Body of pancreas (tissue), 4 donors: ENCODE data around the gene DENND2A. TPM values are rescaled to one million over a fixed set of nuclear protein-coding genes. Genes with fewer than 3 reads are reported as not detected.
"Not testable (repeated sequence)": the region's sequence is repeated elsewhere in the genome, so short reads cannot be mapped to it uniquely, and the experiment has no call there.

ENCODE experiments used
- ATAC-seq: fragments of 150-250 bp; one replicate; pipeline ENCODE4 v1.9.1; 2016
- DNase-seq, 4 donors: peaks; one replicate each; pipeline ENCODE4 v3.0.0-alpha.2; 2019
- H3K27ac ChIP-seq, 4 donors: fragments of 200-600 bp; sonication (generic); 1 replicate in 3 of 4; 2 replicates in 1 of 4; pipeline versions ENCODE4 v1.5.1 to v1.6.1; 2016 to 2019; ENCODE audit warnings: mild to moderate bottlenecking in 1 of 4, mixed read lengths in 1 of 4, moderate library complexity in 1 of 4
- H3K27me3 ChIP-seq, 2 donors: fragments of 200-600 bp; sonication (generic); one replicate each; pipeline ENCODE4 v1.6.0; 2016; ENCODE audit warnings: mild to moderate bottlenecking in 1 of 2
- H3K36me3 ChIP-seq, 2 donors: fragments of 200-600 bp; sonication (generic); replicated peaks in 1 of 2; 2 replicates each; pipeline ENCODE4 v1.5.1; 2016; ENCODE audit warnings: low read depth in 2 of 2; ENCODE audit not compliant: insufficient read depth in 1 of 2
- H3K4me1 ChIP-seq: fragments of 200-600 bp; sonication (generic); one replicate; pipeline ENCODE4 v1.6.0; 2016
- H3K4me3 ChIP-seq, 2 donors: fragments of 200-600 bp; sonication (generic); 1 replicate in 1 of 2; 2 replicates in 1 of 2; pipeline ENCODE4 v1.5.1; 2016 to 2019
- H3K9me3 ChIP-seq, 3 donors: fragments of 200-600 bp; sonication (generic); 1 replicate in 2 of 3; 2 replicates in 1 of 3; pipeline ENCODE4 v1.5.1; 2016
- POLR2A ChIP-seq, 3 donors: fragments of 450-650 bp; IDR thresholded peaks; one replicate each; pipeline ENCODE4 v1.6.1; 2016; ENCODE audit warnings: antibody characterized with exemption in 3 of 3, mild to moderate bottlenecking in 2 of 3
- WGBS, 2 donors: methylation state at CpG; one replicate each; pipeline ENCODE4 v1.1.5; 2017; 5-methylcytosine and 5-hydroxymethylcytosine counted together
- intact Hi-C: fragments of 100-400 bp; cut with DNase I; formaldehyde crosslinking; loops from one replicate; pipeline ENCODE4 v1.15.1; 2023
- total RNA-seq, 2 donors: library from RNA; depleted of rRNA; stranded (reverse); fragments of >200 nt; gene quantifications; one replicate each; pipeline ENCODE4 v1.1.0, GENCODE V29; 2016
- TF ChIP-seq, protein P1 (sequence below), 7 experiments: fragments of 450-650 bp in 4 of 7; fragments of 200-600 bp in 3 of 7; sonication (generic) in 3 of 7; IDR thresholded peaks; one replicate each; pipeline ENCODE4 v1.5.1; 2016 to 2019; ENCODE audit warnings: antibody characterized with exemption in 7 of 7

Gene DENND2A
- total RNA-seq, 2 donors from 2014 or later, result 2.6 to 7.3 TPM

DNA sequence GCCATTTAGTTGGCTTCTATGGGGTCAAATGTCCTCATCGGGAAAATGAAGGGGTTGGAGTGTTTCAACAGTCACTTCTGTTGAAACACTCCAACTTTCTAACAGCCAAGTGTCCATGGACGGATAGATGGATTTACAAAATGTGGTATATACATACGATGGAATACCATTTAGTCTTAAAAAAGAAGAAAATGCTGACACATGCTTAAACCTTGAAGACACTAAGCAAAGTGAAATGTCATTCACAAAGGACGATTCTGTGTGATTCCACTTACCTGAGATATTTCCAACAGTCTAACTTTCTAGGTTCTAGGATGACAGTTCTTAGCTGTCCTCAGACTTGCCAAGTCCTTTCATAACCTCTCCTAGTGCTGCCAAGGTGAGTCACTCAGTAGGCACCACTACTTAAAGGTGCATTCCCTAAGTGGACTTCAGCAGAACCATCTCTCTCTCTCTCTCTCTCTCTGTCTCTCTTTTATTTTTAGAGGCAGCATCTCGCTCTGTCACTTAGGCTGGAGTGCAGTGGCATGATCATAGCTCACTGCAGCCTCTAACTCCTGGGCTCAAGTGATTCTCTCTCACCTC is 69.0 kb downstream of the DENND2A start:
- H3K27ac ChIP-seq, result no peak overlapping the region
- H3K36me3 ChIP-seq, result no peaks in the 10 kb centered on the region
- intact Hi-C loops, result no loop called here
- DNase-seq (no peak), ATAC-seq (no peak)
- H3K9me3 ChIP-seq, result no peaks in the 10 kb centered on the region
- H3K4me1 ChIP-seq, result peaks cover 10% of the 10 kb centered on the region
- no peak for TF ChIP-seq POLR2A (IDR thresholded peaks at IDR 0.05)
- TF ChIP-seq, protein P1, sequence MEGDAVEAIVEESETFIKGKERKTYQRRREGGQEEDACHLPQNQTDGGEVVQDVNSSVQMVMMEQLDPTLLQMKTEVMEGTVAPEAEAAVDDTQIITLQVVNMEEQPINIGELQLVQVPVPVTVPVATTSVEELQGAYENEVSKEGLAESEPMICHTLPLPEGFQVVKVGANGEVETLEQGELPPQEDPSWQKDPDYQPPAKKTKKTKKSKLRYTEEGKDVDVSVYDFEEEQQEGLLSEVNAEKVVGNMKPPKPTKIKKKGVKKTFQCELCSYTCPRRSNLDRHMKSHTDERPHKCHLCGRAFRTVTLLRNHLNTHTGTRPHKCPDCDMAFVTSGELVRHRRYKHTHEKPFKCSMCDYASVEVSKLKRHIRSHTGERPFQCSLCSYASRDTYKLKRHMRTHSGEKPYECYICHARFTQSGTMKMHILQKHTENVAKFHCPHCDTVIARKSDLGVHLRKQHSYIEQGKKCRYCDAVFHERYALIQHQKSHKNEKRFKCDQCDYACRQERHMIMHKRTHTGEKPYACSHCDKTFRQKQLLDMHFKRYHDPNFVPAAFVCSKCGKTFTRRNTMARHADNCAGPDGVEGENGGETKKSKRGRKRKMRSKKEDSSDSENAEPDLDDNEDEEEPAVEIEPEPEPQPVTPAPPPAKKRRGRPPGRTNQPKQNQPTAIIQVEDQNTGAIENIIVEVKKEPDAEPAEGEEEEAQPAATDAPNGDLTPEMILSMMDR (IDR thresholded peaks at IDR 0.05), result no peak
- no peaks in the 10 kb centered on the region for H3K27me3 ChIP-seq
- 78 to 79% methylated on average over 5 of the region's 5 CpGs for WGBS, 2 donors
- no peak overlapping the region for H3K4me3 ChIP-seq

DNA sequence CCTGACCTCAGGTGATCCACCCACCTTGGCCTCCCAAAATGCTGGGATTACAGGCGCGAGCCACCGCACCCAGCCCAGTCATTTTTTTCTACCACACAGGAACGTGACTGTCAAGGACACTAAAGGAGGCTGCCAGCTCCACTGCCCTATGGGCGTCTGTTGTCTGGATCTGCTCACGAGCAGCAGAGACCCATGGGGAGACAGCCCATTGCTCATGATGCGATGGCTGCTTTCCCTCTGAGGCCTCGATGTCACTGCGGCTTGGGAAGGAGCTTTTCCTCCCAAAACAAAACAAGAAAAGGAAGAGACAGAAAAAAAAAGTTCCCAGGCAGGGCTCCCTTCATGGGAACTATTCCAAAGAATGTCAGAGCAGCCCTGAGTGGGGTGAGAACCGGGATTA is 70.5 kb downstream of the DENND2A start:
- H3K27me3 ChIP-seq, result no peaks in the 10 kb centered on the region
- no peaks in the 10 kb centered on the region for H3K9me3 ChIP-seq
- 85 to 86% methylated on average over 10 of the region's 10 CpGs for WGBS, 2 donors
- H3K4me1 ChIP-seq, result peaks cover 10% of the 10 kb centered on the region
- no peak overlapping the region for H3K4me3 ChIP-seq
- H3K27ac ChIP-seq, result no peak overlapping the region
- H3K36me3 ChIP-seq, result no peaks in the 10 kb centered on the region
- DNase-seq, result no peak
- TF ChIP-seq POLR2A (IDR thresholded peaks at IDR 0.05), result no peak
- TF ChIP-seq, protein P1 (IDR thresholded peaks at IDR 0.05), result no peak
- ATAC-seq, result no peak
- intact Hi-C loops, result no loop called here

DNA sequence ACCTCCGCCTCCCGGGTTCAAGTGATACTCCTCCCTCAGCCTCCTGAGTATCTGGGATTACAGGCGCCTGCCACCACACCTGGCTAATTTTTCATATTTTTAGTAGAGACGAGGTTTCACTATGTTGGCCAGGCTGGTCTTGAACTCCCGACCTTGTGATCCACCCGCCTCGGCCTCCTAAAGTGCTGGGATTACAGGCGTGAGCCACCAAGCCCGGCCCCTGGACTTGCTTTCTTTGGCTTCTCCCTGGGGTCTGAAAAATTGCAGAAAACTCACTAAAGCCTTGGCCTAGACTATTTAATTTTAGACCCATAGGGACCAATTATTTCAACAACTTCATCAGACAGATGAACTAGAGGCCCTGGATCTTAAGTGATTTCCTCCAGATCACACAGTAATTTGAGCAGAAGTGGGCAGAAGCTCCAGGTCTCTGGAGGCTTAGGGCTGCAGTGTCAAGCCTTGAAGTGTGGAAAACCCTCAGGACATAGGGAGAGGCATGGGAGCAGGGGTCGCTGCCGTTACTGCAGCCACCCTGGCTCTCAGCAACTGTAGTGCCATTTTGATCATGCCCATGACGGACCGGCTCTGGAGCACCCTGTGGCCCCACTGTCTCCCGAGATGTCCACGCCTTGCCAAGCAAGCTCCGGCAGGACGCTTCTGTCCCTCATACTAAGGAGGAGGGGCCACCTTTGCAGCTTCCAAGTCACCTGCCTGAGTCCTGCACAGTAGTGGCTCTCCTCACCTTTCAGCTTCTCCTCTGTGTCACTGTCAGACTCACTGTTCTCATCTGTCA is 72.4 kb downstream of the DENND2A start:
- intact Hi-C loops, result no loop called here
- no peaks in the 10 kb centered on the region for H3K9me3 ChIP-seq
- no peaks in the 10 kb centered on the region for H3K27me3 ChIP-seq
- ATAC-seq (no peak), DNase-seq (no peak)
- no peak overlapping the region for H3K4me3 ChIP-seq
- no peaks in the 10 kb centered on the region for H3K36me3 ChIP-seq
- 85 to 87% methylated on average over 13 to 16 of the region's 17 CpGs for WGBS, 2 donors
- H3K4me1 ChIP-seq, result peaks cover 10% of the 10 kb centered on the region
- H3K27ac ChIP-seq, result no peak overlapping the region
- TF ChIP-seq, protein P1 (IDR thresholded peaks at IDR 0.05), result no peak
- no peak for TF ChIP-seq POLR2A (IDR thresholded peaks at IDR 0.05)

DNA sequence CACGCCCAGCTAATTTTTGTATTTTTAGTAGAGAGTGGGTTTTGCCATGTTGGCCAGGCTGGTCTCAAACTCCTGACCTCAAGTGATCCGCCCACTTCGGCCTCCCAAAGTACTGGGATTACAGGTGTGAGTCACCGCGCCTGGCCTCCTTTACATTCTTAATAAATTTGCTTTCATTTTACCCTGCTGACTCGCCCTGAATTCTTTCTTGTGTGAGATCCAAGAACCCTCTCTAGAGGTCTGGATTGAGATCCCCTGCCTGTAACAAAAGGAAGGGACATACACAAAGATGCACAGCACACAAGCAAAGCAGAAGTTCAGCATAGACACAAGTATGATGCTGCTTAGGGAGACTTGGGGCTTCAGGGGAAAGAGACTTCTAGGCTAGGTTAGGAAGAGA is 74.4 kb downstream of the DENND2A start:
- not testable (repeated sequence) for H3K27ac ChIP-seq

DNA sequence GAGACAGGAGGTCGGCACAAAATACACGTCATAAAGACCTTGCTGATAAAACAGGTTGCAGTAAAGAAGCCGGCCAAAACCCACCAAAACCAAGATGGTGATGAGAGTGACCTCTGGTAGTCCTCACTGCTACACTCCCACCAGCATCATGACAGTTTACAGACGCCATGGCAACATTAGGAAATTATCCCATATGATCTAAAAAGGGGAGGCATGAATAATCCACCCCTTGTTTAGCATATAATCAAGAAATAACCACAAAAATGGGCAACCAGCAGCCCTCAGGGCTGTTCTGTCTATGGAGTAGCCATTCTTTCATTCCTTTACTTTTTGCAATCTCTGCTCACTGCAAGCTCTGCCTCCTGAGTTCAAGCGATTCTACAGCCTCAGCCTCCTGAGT is 74.9 kb downstream of the DENND2A start:
- WGBS, 2 donors, result 84 to 85% methylated on average over 5 of the region's 5 CpGs
- intact Hi-C loops, result not testable (repeated sequence)

More for the DNA sequence above, 74.4 kb downstream of the DENND2A start:
- DNase-seq, H3K9me3 ChIP-seq, H3K4me3 ChIP-seq, H3K27me3 ChIP-seq, H3K36me3 ChIP-seq, intact Hi-C loops, H3K4me1 ChIP-seq, ATAC-seq: not testable (repeated sequence)
- 79 to 82% methylated on average over 6 of the region's 6 CpGs for WGBS, 2 donors

More for the DNA sequence above, 74.9 kb downstream of the DENND2A start:
- not testable (repeated sequence) for H3K4me1 ChIP-seq, H3K27ac ChIP-seq, ATAC-seq, H3K36me3 ChIP-seq, H3K4me3 ChIP-seq, H3K9me3 ChIP-seq, DNase-seq, H3K27me3 ChIP-seq
